ENCODE data around the gene IFNA4. TPM values are rescaled to one million over a fixed set of nuclear protein-coding genes. Genes with fewer than 3 reads are reported as not detected.
A peak's percentile ranks its signal among the peaks of the same experiment; 100 is the strongest.
"Not testable (repeated sequence)": the region's sequence is repeated elsewhere in the genome, so short reads cannot be mapped to it uniquely, and the experiment has no call there.

Gene IFNA4
- total and polyA plus RNA-seq, 2 experiments from 2014 or later, result not detected

- not testable (repeated sequence) for H3K4me1 ChIP-seq (ENCODE audit: low read depth); H3K27me3 ChIP-seq; H3K9me3 ChIP-seq (ENCODE audit: low read depth); H3K36me3 ChIP-seq; H3K27ac ChIP-seq; H3K4me3 ChIP-seq
- peak; percentile 6 to 15 for DNase-seq (ENCODE audit: low read depth in 1 of 2, low spot score in 1 of 2)
- TF ChIP-seq CTCF (IDR thresholded peaks at IDR 0.05; ENCODE audit: low read depth, low read length), result peak; percentile 50
These were observed 26.3 kb upstream of the IFNA4 start for GRCh38 chr9:21213411-21214326.

DNA sequence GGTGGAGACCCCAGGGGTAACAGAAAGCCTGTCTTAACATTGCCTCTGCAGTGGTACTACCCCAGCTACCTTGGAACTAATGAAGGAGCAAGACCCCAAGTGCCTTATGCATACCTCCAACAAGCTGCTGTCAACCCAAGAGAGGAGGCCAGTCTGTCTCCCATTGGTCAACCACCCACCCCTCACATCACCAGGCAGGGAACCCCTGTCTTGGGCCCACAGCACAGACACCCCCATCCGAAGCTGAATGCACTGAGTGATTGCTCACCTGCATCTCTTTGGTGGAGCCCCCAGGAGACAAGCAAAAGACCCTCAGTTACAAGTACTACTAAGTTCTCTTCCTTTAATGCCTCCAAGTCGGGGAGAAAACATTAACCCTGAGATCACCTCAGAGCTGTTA is 24.8 kb upstream of the IFNA4 start:
- DNase-seq (ENCODE audit: low read depth in 1 of 2, low spot score in 1 of 2); H3K36me3 ChIP-seq; H3K4me3 ChIP-seq; H3K9me3 ChIP-seq (ENCODE audit: low read depth); H3K27ac ChIP-seq; H3K27me3 ChIP-seq; H3K4me1 ChIP-seq (ENCODE audit: low read depth): not testable (repeated sequence)

DNA sequence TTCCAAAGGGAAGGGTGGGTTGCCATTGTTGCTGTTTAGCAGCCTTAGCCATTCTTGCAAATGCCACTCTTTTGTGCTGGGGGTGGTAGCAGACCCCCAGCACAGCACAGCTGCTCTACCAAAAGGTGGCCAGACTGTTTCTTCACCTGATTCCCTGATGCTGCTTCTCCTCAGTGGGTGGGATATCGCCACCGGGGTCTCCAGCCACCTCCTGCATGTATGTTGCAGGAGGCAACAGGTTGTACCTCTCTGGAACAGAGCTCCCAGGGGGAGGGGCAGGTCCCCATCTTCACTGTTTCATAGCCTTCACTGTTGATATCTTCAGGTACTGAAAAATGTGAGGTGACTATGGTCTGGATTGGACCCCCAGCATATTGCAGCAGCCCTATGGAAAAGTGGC is 23.4 kb upstream of the IFNA4 start:
- not testable (repeated sequence) for H3K4me3 ChIP-seq; H3K27me3 ChIP-seq; H3K27ac ChIP-seq; H3K4me1 ChIP-seq (ENCODE audit: low read depth); H3K36me3 ChIP-seq; DNase-seq (ENCODE audit: low read depth in 1 of 2, low spot score in 1 of 2); H3K9me3 ChIP-seq (ENCODE audit: low read depth)

DNA sequence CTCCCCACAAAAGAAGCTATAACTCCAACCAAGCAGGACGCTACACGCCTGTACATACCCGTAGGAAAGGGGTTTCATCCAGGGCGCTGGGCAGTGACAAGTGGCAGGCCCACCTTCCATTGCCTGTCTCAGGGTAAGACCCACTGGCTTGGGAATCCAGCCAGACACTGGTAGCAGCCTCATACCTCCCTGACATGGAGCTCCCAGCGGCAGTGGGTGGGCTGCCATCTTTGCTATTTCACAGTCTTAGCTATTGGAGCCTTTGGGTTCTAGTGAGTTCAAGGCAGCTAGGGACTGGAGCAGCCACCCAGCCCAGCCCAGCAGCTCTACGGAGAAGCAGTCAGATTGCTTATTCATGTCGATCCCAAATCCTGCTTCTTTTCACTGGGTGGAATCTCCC is 22.9 kb upstream of the IFNA4 start:
- no peak for TF ChIP-seq CTCF (IDR thresholded peaks at IDR 0.05; ENCODE audit: low read depth, low read length)

DNA sequence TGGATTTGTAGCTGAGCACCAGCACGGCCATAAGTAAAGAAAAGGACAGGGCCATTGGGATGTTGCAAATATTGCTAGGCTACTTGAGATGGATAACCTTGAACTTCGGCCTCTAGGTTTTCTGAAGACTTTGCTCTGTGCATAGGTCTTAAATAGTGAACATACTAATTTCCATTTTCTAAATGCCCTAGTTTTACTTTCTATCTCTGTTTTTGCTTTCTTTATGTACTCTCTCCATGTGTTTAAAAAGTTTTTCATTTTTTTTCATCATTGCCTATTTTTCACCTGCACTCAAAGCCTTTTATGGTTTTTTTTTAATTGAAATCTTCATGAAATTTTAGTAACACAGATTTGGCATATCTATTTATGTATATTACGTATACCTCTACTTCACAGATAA is 19.7 kb upstream of the IFNA4 start, which contains the start of gene IFNA10:
Gene IFNA10 (minus strand): TSS at position 101 of the 400 bp plus-strand sequence. CDS start 46 bp downstream, at position 55.
- H3K9me3 ChIP-seq (ENCODE audit: low read depth); H3K27ac ChIP-seq; DNase-seq (ENCODE audit: low read depth in 1 of 2, low spot score in 1 of 2); H3K4me3 ChIP-seq; H3K4me1 ChIP-seq (ENCODE audit: low read depth); H3K36me3 ChIP-seq; H3K27me3 ChIP-seq: not testable (repeated sequence)

More for the DNA sequence above, 22.9 kb upstream of the IFNA4 start:
- Histone ChIP-seq H3K9me3 (ENCODE audit: low read depth) (no peaks in the 10 kb centered on the region), H3K36me3 (no peaks in the 10 kb centered on the region), H3K27me3 (no peaks in the 10 kb centered on the region), H3K27ac (no peak overlapping the region), H3K4me1 (ENCODE audit: low read depth) (no peaks in the 10 kb centered on the region), H3K4me3 (no peak overlapping the region)
- DNase-seq (ENCODE audit: low read depth in 1 of 2, low spot score in 1 of 2), result no peak

DNA sequence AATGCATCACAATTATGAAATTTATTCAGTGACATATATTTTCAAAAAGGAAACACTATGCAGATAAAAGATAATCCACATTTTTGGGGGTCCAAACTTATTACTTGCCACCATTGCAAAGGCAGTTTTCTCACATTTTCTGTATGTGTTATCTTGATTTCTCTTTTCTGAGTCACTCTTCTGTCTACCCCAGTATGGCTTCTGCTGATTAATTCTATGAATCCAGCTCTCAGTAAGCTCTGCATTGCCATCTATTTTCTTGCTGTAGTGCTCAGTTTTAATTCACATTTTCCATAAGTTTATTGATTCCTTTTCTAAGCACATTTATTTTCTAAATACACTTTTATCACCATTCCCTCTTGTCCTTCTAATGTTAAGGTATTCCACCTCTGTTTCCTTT is 17.8 kb upstream of the IFNA4 start:
- Histone ChIP-seq H3K4me3 (no peak overlapping the region), H3K36me3 (no peaks in the 10 kb centered on the region)
- TF ChIP-seq CTCF (IDR thresholded peaks at IDR 0.05; ENCODE audit: low read depth, low read length), result no peak

GRCh38 chr9:21202105-21202504 is 14.7 kb upstream of the IFNA4 start, which contains the start of gene IFNA7:
TSS of gene IFNA7 (minus strand) at chr9:21202205. CDS start at chr9:21202165, 40 bp downstream.
- not testable (repeated sequence) for DNase-seq (ENCODE audit: low read depth in 1 of 2, low spot score in 1 of 2); H3K36me3 ChIP-seq; H3K27ac ChIP-seq; H3K4me1 ChIP-seq (ENCODE audit: low read depth); H3K27me3 ChIP-seq; H3K4me3 ChIP-seq; H3K9me3 ChIP-seq (ENCODE audit: low read depth)

More for the DNA sequence above, 17.8 kb upstream of the IFNA4 start:
- H3K9me3 ChIP-seq (ENCODE audit: low read depth), result no peaks in the 10 kb centered on the region
- no peaks in the 10 kb centered on the region for H3K27me3 ChIP-seq
- H3K27ac ChIP-seq, result no peak overlapping the region
- no peak for DNase-seq (ENCODE audit: low read depth in 1 of 2, low spot score in 1 of 2)
- no peaks in the 10 kb centered on the region for H3K4me1 ChIP-seq (ENCODE audit: low read depth)

Measured in cardiac muscle cell (in vitro differentiated cells and primary cell).